Ovary (tissue), 9 donors: ENCODE data around the gene TNS3. TPM values are rescaled to one million over a fixed set of nuclear protein-coding genes. Genes with fewer than 3 reads are reported as not detected.

Source experiments
- DNase-seq, 5 donors: peaks; one replicate each; pipeline ENCODE4 v3.0.0-alpha.2; 2019 to 2020
- H3K27ac ChIP-seq, 2 donors: fragments of 200-600 bp; one replicate each; pipeline versions ENCODE4 v1.5.1 to v1.8.0; 2019 to 2022
- H3K27me3 ChIP-seq: fragments of 200-600 bp; one replicate; pipeline ENCODE4 v1.8.0; 2022
- H3K36me3 ChIP-seq: fragments of 200-600 bp; sonication (generic); one replicate; pipeline ENCODE4 v1.5.1; 2019
- H3K4me1 ChIP-seq: one replicate; pipeline ENCODE4 v1.8.1; 2013; ENCODE audit warnings: mild to moderate bottlenecking, moderate library complexity; ENCODE audit not compliant: insufficient read depth
- H3K4me3 ChIP-seq: fragments of 200-600 bp; sonication (generic); one replicate; pipeline ENCODE4 v1.5.1; 2017
- H3K9me3 ChIP-seq, 2 donors: fragments of 200-600 bp in 1 of 2; sonication (generic) in 1 of 2; one replicate each; pipeline versions ENCODE4 v1.5.1 to v1.8.1; 2013 to 2019; ENCODE audit warnings: mild to moderate bottlenecking in 1 of 2, moderate library complexity in 1 of 2
- CTCF ChIP-seq, 3 donors: fragments of 450-650 bp in 2 of 3; fragments of 200-600 bp in 1 of 3; IDR thresholded peaks; one replicate each; pipeline versions ENCODE4 v1.5.1 to v1.8.0; 2016 to 2022; ENCODE audit warnings: antibody characterized with exemption in 3 of 3, mild to moderate bottlenecking in 1 of 3
- EP300 ChIP-seq: sonication (generic); formaldehyde crosslinking; IDR thresholded peaks from one replicate; pipeline ENCODE4 v1.6.1; 2017; ENCODE audit warnings: antibody characterized with exemption
- POLR2A ChIP-seq: fragments of 450-650 bp; IDR thresholded peaks from one replicate; pipeline ENCODE4 v1.6.1; 2017; ENCODE audit warnings: antibody characterized with exemption, mild to moderate bottlenecking, moderate library complexity
- WGBS, 3 donors: extraction: QIAGEN DNeasy Blood & Tissue Kit in 1 of 3; methylation state at CpG; one replicate each; pipeline versions ENCODE4 v1.1.5 to v1.1.7; 2013 to 2017; 5-methylcytosine and 5-hydroxymethylcytosine counted together
- intact Hi-C, 4 donors: fragments of 100-400 bp; cut with DNase I; formaldehyde crosslinking; loops; one replicate each; pipeline versions ENCODE4 v1.11.0 to v1.15.1; 2022 to 2023
- polyA plus RNA-seq, 2 donors: library from polyadenylated mRNA; stranded (reverse); fragments of 200-250 nt in 1 of 2; fragments of 350-450 nt in 1 of 2; fragmentation: Illumina TruSeq in 1 of 2; extraction: RNeasy Lipid Tissue Mini Kit (QIAGEN cat#74804) in 1 of 2; gene quantifications; one replicate each; pipeline ENCODE4 v1.2.3, GENCODE V29; 2013 to 2014
- total RNA-seq, 7 donors: library from RNA; depleted of rRNA in 2 of 7; stranded (reverse); fragments of >200 nt in 2 of 7; fragmentation: NEBNext Ultra II Directional in 3 of 7; extraction: Animal tissue kit (Norgen Biotek cat#: 25700) in 3 of 7; gene quantifications; one replicate each; pipeline versions ENCODE4 v1.1.0 to v1.2.4, GENCODE V29; 2016 to 2023
- donor health status: DM: no; HTN: no; CAD: no; lungs with moderate emphysema.
- donor health status: DM: no; HTN: no; CAD: no.
- donor health status: Bipolar disorder and iron deficiency.
- donor health status: DM: yes; HTN: yes; CAD: no.
- donor health status: DM: no; HTN: no; CAD: no.
- donor health status: DM: yes; HTN: yes; CAD: no.

Gene TNS3
- total and polyA plus RNA-seq, 9 donors, result 36.6 to 137 (median 91.3) TPM

- no peak for DNase-seq
- no peak overlapping the region for H3K27ac ChIP-seq
- no peaks in the 10 kb centered on the region for H3K9me3 ChIP-seq
- H3K4me3 ChIP-seq, result no peak overlapping the region
- TF ChIP-seq EP300, result no peak
- no peak for TF ChIP-seq CTCF (IDR thresholded peaks at IDR 0.05)
- TF ChIP-seq POLR2A, result no peak
- peaks cover 9% of the 10 kb centered on the region for H3K4me1 ChIP-seq
- H3K27me3 ChIP-seq, result no peaks in the 10 kb centered on the region
- no peaks in the 10 kb centered on the region for H3K36me3 ChIP-seq
- WGBS, 3 donors, result 63 to 82% (median 71%) methylated on average over 22 of the region's 22 CpGs
- intact Hi-C loops, result no loop called here
These were observed 226.9 kb downstream of the TNS3 start for GRCh38 chr7:47354831-47355541.

GRCh38 chr7:47354071-47354470, 227.8 kb downstream of the TNS3 start:
- Histone ChIP-seq H3K27ac (no peak overlapping the region), H3K36me3 (no peaks in the 10 kb centered on the region), H3K4me1 (peaks cover 9% of the 10 kb centered on the region), H3K9me3 (no peaks in the 10 kb centered on the region), H3K4me3 (no peak overlapping the region), H3K27me3 (no peaks in the 10 kb centered on the region)
- TF ChIP-seq EP300, result no peak
- no peak for TF ChIP-seq POLR2A
- TF ChIP-seq CTCF (IDR thresholded peaks at IDR 0.05), result no peak
- DNase-seq, result no peak
- 83 to 97% (median 85%) methylated on average over 4 of the region's 4 CpGs for WGBS, 3 donors
- intact Hi-C loops, result no loop called here

GRCh38 chr7:47352394-47352968, 229.4 kb downstream of the TNS3 start:
- H3K27ac ChIP-seq, result no peak overlapping the region
- H3K4me1 ChIP-seq, result peaks cover 7% of the 10 kb centered on the region
- H3K27me3 ChIP-seq, result no peaks in the 10 kb centered on the region

More at GRCh38 chr7:47352394-47352968, 229.4 kb downstream of the TNS3 start:
- no peaks in the 10 kb centered on the region for H3K36me3 ChIP-seq
- no peak for DNase-seq
- no peaks in the 10 kb centered on the region for H3K9me3 ChIP-seq
- intact Hi-C loops, result no loop called here
- WGBS, 3 donors, result 89 to 95% (median 92%) methylated on average over 8 of the region's 8 CpGs
- no peak for TF ChIP-seq POLR2A
- no peak for TF ChIP-seq CTCF (IDR thresholded peaks at IDR 0.05)
- no peak for TF ChIP-seq EP300
- no peak overlapping the region for H3K4me3 ChIP-seq
